Activated naive CD4-positive, alpha-beta T cell treated with Interleukin-2 at 50 U/mL for 16 hours (primary cell): ENCODE results near the gene RAB5B.

ENCODE experiments used
- DNase-seq: peaks from one replicate; pipeline ENCODE4 v3.0.0-alpha.2; 2020

The RAB5B gene

DNA sequence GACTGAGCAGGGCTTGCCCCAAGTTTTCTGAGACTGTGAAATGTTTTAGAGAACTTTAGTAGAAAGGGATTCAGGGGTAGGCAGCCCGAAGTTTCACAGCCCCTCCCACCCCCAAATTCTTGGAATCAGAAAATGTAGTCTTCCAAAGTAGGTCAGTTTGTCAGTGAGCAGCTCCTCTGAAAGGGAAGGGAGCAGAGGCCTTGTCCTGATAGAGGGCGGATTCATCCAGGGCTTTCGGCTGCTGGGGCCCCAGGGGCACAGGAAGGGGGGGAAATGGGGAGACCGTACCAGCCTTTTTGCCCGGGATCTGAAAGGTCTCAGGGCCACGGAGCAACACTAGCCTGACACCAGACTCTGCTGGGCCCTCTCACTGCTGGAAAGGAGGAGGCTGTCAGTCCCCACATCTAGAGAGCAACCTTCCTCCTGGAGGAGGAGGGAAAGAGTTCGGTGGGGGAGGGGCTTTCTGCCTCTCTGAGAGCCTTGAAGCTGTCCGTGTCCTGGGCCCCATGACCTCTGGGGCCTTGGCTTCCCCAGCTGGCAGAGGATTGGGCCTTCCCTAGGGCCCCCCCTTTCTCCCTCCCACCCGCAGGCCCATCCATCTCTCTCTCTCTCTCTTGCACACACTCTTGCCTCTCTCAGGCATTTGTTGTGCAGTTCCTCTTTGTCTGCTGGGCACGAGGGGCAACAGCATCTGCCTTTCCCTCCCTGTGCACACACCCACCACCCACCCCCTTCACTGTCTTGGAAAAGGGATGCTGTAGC, 46.7 kb downstream of the RAB5B start, which contains the start of gene IKZF4:
Gene IKZF4 (plus strand): TSS at position 621 of the 762 bp plus-strand sequence. CDS start 451 bp downstream, outside the sequence.
- peak; percentile 18 for DNase-seq

DNA sequence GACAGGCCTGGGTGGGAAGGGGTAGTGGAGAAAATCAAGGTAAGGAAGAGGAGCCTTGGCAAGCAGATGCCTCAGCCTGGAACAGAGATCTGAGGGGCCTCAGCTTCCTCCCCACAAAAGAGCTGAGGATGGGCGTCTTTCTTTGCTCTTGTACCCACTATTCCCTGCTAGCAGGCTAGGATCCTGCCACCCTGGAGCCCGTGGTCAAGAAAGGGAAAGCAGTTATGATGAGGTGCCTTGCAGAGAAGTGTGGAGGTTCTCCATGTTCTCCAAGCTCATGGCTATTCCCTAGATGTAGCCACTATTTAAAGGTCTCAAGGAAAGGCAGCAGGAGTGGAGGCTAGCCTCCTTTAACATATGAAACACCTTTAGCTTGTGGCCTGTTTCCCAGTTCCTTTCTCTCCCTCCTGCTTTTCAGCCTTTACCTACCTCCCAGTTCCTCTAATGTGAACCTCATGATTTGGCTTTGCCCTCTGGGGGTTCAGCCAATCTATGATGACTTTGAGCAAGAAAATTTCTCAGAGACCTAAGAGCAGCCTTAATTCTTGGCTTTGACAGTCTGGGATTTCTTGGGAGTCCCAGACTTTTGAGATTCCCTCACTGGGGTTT, 48.1 kb downstream of the RAB5B start:
- no peak for DNase-seq

DNA sequence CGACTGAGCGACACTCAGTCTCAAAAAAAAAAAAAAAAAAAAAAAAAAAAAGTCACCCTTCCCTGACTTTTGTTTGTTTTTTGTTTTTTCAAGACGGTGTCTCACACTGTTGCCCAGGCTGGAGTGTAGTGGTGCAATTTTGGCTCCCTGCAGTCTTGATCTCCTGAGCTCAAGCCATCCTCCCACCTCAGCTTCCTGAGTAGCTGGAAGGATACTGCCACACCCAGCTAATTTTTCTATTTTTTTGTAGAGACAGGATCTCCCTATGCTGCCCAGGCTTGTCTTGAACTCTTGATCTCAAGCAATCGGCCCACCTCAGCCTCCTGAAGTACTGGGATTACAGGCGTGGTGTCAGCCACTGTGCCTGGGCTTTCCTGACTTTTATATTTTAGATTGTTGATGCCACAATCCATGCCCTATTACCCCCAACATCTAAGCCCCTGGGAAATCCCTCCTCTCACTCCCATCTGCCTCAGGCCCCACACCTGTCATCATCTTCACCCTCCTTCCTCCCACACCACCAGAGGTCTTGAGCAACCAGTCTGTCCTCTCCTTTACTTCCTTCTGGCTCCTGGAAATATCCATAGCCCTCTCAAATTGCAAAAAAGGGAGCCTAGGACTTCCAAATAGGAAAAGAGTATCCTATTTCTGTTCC, 54.8 kb downstream of the RAB5B start:
- DNase-seq = no peak

DNA sequence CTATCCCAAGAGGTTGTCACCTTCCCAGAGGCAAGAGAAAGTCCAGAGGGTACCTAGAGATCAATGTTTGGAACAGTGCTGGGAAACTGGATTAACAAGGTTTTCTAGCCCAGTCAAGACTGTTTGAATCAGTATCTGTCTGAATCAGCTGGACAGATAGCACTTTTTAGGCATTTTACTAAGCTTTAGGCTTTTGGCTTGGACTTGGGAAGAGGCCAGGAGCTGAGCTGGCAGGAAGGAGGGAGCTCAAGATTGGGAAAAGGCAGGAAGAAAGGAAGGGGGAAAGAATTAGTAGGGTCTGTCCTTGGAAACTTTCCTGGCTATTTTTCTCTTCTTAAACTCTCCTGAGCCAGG, 55.3 kb downstream of the RAB5B start:
- DNase-seq = no peak

DNA sequence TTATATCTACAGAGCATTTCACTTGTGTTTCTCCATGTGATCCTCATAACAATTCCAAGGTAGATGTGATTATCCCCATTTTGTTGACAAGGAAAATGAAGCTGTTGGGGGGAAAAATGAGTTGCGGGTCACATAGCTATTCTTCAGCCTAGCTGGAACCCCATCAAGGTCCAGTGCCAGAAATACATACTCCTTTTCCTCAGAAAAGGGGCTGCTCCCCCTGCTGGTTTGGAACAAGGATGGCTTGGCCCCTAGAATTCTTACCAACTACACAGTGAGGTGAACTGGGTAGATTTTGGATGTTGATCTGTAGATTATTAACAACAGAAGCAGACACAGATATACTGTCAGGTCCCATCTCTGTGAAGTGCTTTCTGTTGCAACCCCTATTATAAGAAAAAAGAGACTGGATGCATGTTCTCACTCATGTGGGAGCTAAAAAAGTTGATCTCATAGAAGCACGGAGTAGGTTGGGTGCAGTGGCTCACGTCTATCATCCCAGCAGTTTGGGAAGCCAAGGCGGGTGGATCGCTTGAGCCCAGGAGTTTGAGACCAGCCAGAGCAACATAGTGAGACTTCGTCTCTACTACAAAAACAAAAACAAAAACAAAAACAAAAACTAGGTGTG, 55.9 kb downstream of the RAB5B start:
- DNase-seq = peak; percentile 40

DNA sequence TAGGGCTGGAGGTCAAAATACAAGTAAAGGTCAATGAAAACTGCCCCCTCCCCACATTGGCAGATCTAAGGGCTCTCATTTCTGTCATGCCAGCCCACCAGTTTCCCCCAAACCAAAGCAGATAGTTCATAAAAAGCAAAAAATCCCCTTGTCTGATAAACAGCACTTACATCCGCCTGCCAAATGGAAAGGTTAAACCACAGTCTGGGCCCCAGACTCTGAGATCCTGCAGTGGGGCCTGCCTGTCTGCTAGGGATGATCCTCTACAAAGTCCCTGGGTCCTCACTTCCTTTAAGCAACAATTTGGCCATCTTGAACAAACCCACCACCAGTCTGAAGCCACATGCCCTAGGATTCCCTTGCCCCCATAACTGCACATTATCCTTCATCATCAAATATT, 58.1 kb downstream of the RAB5B start:
- DNase-seq = no peak

DNA sequence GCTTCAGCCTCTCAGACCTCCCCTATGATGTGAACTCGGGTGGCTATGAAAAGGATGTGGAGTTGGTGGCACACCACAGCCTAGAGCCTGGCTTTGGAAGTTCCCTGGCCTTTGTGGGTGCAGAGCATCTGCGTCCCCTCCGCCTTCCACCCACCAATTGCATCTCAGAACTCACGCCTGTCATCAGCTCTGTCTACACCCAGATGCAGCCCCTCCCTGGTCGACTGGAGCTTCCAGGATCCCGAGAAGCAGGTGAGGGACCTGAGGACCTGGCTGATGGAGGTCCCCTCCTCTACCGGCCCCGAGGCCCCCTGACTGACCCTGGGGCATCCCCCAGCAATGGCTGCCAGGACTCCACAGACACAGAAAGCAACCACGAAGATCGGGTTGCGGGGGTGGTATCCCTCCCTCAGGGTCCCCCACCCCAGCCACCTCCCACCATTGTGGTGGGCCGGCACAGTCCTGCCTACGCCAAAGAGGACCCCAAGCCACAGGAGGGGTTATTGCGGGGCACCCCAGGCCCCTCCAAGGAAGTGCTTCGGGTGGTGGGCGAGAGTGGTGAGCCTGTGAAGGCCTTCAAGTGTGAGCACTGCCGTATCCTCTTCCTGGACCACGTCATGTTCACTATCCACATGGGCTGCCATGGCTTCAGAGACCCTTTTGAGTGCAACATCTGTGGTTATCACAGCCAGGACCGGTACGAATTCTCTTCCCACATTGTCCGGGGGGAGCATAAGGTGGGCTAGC, 60.9 kb downstream of the RAB5B start:
- DNase-seq = no peak

DNA sequence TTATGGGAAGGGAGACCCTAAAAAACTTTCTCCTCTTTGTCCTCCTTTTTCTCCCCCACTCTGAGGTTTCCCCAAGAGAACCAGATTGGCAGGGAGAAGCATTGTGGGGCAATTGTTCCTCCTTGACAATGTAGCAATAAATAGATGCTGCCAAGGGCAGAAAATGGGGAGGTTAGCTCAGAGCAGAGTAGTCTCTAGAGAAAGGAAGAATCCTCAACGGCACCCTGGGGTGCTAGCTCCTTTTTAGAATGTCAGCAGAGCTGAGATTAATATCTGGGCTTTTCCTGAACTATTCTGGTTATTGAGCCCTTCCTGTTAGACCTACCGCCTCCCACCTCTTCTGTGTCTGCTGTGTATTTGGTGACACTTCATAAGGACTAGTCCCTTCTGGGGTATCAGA, 63.3 kb downstream of the RAB5B start:
- DNase-seq = no peak

DNA sequence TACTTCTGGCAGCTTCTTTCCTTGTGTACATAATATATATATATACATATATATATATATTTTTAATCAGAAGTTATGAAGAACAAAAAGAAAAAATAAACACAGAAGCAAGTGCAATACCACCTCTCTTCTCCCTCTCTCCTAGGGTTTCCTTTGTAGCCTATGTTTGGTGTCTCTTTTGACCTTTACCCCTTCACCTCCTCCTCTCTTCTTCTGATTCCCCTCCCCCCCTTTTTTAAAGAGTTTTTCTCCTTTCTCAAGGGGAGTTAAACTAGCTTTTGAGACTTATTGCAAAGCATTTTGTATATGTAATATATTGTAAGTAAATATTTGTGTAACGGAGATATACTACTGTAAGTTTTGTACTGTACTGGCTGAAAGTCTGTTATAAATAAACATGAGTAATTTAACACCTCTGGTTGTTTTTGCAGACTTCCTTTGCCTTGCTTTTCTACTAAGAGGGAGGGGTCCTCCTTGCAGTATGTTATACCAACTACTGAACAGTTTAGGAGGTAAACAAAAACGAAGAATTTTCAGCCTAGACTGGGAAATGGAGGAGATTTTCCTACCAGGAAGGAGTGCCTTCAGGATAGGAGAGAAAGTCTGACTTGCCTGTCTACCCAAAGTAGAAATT, 64.3 kb downstream of the RAB5B start:
- no peak for DNase-seq

DNA sequence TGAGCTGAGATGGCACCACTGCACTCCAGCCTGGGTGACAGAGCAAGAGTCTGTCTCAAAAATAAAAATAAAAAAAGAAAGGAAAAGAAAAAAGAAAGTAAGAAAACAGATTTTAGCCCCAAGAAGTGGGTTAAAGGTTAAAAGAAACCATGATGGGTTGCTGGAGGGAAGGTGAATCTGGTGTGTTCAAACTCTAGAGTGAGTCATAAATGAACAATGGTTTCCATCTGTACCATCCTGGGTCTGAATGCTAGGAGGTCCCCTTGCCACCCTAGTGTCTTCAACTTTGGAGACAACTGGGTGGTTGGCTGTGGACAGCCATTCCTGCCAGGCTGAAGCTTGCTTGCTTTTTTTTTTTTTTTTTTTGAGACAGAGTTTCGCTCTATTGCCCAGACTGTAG, 66.3 kb downstream of the RAB5B start:
- no peak for DNase-seq

DNA sequence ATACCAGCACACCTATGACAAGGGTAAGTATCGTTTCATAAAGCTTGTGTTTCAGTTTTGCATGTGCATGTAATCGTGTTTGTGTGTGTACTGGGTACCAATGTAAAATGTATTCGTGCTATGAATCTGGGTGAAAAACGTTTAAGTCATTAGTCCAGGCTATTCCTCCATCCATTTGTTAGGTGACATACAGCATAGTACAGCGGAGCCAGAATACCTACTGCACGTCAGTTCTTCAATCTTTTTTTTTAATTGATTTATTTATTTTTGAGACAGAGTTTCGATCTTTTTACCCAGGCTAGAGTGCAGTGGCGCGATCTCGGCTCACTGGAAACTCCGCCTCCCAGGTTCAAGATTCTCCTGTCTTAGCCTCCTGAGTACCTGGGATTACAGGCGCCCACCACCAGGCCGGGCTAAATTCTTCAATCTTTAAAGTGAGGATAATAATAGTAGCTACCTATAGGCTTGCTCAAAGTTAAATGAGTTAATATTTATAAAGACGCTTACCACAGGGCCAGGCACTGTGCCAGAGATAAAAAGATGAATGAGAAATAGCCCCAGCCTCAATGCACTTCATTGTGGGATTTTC, 67.2 kb downstream of the RAB5B start:
- DNase-seq = peak; percentile 14

DNA sequence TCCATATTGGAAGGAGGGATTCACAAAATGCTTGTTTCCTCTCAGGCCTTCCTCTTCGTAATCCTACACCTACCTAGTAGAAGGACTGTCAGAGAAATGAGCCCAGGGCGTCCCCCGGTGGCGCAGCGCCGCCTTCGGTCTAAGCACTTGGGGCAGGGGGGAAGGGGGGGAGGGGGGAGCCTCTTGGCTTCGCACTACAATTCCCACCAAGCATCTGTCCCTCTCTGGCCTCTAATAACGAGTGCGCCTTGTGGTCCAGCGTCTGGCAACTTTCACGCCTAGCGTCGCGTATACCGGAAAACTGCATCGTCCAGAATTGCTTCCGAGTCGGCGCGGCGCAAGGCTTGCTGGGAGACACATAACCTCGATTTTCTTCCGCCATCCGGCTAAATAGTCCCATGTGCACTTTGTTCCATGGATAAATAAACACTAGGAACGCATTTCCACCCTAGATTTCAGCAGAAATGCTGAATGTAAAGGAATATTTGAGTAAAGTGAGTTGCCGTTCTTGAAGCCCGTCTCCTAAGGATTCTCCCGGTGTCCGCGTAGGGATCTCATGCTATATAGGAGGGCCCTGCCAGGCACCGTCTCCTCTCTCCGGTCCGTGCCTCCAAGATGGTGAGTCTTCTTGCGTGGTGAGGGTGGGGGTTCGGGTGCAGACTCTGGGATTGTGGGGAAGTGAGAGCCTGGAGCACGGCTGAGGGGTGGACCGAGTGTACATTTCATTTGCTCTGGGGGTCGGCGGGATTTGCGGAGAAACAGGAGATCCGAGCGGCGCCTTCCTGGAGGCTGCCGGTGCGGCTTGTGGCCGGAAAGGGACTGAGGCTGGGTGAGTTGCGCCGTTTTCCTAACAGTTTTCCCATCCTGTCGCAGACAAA, 67.9 kb downstream of the RAB5B start, which contains the start of gene RPS26:
Gene RPS26 (plus strand): TSS at position 367 of the 878 bp plus-strand sequence. CDS start 249 bp downstream, at position 616.
- peak; percentile 90 for DNase-seq

DNA sequence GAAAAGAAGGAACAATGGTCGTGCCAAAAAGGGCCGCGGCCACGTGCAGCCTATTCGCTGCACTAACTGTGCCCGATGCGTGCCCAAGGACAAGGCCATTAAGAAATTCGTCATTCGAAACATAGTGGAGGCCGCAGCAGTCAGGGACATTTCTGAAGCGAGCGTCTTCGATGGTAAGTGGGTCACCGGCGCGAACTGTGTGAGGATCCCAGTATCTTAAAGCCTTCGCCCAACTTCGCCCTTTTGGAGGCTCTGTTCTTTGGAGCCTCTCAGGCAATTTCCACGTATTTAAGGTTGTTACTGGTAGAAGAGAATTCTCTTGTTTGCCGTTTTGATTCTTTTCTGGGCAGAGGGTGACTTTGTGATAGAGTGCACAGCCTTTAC, 68.5 kb downstream of the RAB5B start:
- peak; percentile 8 for DNase-seq

DNA sequence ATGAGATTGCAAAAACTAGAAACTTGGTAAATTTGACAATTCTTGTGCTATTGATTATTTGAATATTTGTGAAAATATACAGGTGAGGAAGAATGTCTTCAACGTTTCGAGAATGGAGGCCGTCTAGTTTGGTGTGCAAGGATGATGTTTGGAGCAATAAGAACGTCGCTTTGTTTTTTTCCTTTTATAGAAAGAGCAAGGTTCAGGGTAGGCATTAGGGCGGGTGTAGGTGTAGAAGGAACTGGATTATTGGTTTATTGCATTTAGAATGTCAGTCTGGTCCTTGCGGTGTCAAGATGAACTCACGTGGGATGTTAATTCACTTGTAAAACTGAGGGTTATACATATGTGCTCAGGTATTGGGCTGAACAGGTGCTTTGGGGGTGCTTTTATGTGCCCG, 69.0 kb downstream of the RAB5B start:
- DNase-seq = no peak
